ENCODE results near the gene RFX6. TPM values are rescaled to one million over a fixed set of nuclear protein-coding genes. Genes with fewer than 3 reads are reported as not detected.

RFX6 gene
- total and polyA plus RNA-seq, 2 donors (not counting 1 experiment from before 2014, with no cell fraction given): not detected

DNA sequence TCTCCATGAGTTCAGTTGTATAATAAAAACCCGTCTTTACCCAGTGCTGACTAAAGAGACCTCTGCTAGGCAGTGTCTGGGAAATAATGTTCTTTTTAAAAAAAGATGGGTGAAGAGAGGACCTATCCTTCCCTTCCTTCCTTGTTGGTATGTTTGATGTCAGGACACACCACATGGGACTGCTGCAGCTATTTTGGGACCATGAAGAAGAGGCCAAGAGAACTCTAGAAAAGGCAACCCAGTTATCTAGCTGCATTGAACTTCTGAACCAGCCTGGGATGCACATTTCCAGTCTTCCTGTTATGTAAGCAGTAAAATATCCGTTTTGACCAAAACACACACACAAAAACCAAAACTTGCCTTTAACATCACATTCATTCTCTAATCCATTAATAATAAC is 77.3 kb downstream of the RFX6 start:
- no peaks in the 10 kb centered on the region for H3K79me2 ChIP-seq (ENCODE audit: control insufficient read depth, insufficient read depth, low read length)
- no peaks in the 10 kb centered on the region for H3K4me1 ChIP-seq (ENCODE audit: control insufficient read depth in 2 of 2, insufficient read depth in 2 of 2, low read length in 2 of 2)
- H3K36me3 ChIP-seq (replicated peaks in 1 of 2; ENCODE audit: control extremely low read depth in 1 of 2, control insufficient read depth in 1 of 2, extremely low read depth in 1 of 2, insufficient read depth in 2 of 2, low read length in 1 of 2): no peaks in the 10 kb centered on the region
- no peaks in the 10 kb centered on the region for H3K9me3 ChIP-seq (ENCODE audit: control extremely low read depth in 1 of 3, control insufficient read depth in 2 of 3, insufficient read depth in 1 of 3, low read length in 2 of 3)
- intact Hi-C loops (cut with micrococcal nuclease): no loop called here
- no peak overlapping the region for H3K27ac ChIP-seq (ENCODE audit: low read length in 2 of 2)
- ATAC-seq (ENCODE audit: low read depth): no peak
- Mint-ChIP-seq H3K4me3 (no peak overlapping the region), H3K27ac (no peak overlapping the region), H3K27me3 (no peaks in the 10 kb centered on the region), H3K9me3 (ENCODE audit: insufficient read depth) (no peaks in the 10 kb centered on the region), H3K4me1 (no peaks in the 10 kb centered on the region)
- H2AFZ ChIP-seq (ENCODE audit: insufficient read depth, low read depth, low read length, poor library complexity, severe bottlenecking): no peak overlapping the region
- TF ChIP-seq, protein P1, sequence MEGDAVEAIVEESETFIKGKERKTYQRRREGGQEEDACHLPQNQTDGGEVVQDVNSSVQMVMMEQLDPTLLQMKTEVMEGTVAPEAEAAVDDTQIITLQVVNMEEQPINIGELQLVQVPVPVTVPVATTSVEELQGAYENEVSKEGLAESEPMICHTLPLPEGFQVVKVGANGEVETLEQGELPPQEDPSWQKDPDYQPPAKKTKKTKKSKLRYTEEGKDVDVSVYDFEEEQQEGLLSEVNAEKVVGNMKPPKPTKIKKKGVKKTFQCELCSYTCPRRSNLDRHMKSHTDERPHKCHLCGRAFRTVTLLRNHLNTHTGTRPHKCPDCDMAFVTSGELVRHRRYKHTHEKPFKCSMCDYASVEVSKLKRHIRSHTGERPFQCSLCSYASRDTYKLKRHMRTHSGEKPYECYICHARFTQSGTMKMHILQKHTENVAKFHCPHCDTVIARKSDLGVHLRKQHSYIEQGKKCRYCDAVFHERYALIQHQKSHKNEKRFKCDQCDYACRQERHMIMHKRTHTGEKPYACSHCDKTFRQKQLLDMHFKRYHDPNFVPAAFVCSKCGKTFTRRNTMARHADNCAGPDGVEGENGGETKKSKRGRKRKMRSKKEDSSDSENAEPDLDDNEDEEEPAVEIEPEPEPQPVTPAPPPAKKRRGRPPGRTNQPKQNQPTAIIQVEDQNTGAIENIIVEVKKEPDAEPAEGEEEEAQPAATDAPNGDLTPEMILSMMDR (IDR thresholded peaks at IDR 0.05): no peak
- no peak for TF ChIP-seq EZH2 (IDR thresholded peaks at IDR 0.05; ENCODE audit: borderline replicate concordance, insufficient read depth, low read depth, low read length, poor library complexity, severe bottlenecking)
- no peak overlapping the region for H3K4me2 ChIP-seq (replicated peaks; ENCODE audit: low read depth, low read length, poor library complexity, severe bottlenecking)
- no peaks in the 10 kb centered on the region for H3K27me3 ChIP-seq (replicated peaks in 1 of 4; ENCODE audit: control extremely low read depth in 1 of 4, control insufficient read depth in 3 of 4, insufficient read depth in 4 of 4, low read length in 3 of 4)
- H4K20me1 ChIP-seq (ENCODE audit: control insufficient read depth, insufficient read depth, low read length, poor library complexity, severe bottlenecking): no peaks in the 10 kb centered on the region
- WGBS (ENCODE audit: insufficient coverage): 100% methylated on average over 1 of the region's 2 CpGs
- DNase-seq: no peak
- CTCF ChIA-PET: no interaction called here
- H3K9ac ChIP-seq (ENCODE audit: low read length): no peak overlapping the region
- POLR2A ChIA-PET: no interaction called here
- no peak overlapping the region for H3K4me3 ChIP-seq (ENCODE audit: control extremely low read depth in 1 of 5, extremely low read depth in 1 of 5, insufficient read depth in 1 of 5, low read depth in 2 of 5, low read length in 4 of 5)

DNA sequence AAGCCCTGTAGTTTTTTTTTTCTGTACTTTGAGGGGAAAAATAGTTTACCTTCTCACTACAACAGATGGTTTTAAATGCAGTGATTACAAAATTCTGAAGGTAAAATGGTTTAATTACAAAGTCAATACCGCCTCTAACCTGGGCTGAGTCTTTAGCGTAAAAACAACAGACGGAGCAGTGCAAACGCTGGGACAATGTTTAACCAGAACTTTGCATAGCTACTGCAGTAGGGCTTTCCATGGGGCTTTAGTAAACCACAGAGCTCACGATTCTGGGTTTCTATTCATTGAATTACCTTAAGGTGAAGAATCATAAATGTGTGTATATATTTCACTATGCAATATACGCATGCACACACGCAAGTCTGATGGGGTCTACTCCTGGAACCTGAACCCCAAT is 77.9 kb downstream of the RFX6 start:
- Mint-ChIP-seq H3K4me1 (no peaks in the 10 kb centered on the region), H3K9me3 (ENCODE audit: insufficient read depth) (no peaks in the 10 kb centered on the region), H3K4me3 (no peak overlapping the region), H3K27me3 (no peaks in the 10 kb centered on the region), H3K27ac (no peak overlapping the region)
- H3K27me3 ChIP-seq (replicated peaks in 1 of 4; ENCODE audit: control extremely low read depth in 1 of 4, control insufficient read depth in 3 of 4, insufficient read depth in 4 of 4, low read length in 3 of 4): no peaks in the 10 kb centered on the region
- H2AFZ ChIP-seq (ENCODE audit: insufficient read depth, low read depth, low read length, poor library complexity, severe bottlenecking): no peak overlapping the region
- H3K4me1 ChIP-seq (ENCODE audit: control insufficient read depth in 2 of 2, insufficient read depth in 2 of 2, low read length in 2 of 2): no peaks in the 10 kb centered on the region
- intact Hi-C loops (cut with micrococcal nuclease): no loop called here
- ATAC-seq (ENCODE audit: low read depth) (no peak), DNase-seq (no peak)
- no peaks in the 10 kb centered on the region for H3K36me3 ChIP-seq (replicated peaks in 1 of 2; ENCODE audit: control extremely low read depth in 1 of 2, control insufficient read depth in 1 of 2, extremely low read depth in 1 of 2, insufficient read depth in 2 of 2, low read length in 1 of 2)
- H3K9ac ChIP-seq (ENCODE audit: low read length): no peak overlapping the region
- H3K4me2 ChIP-seq (replicated peaks; ENCODE audit: low read depth, low read length, poor library complexity, severe bottlenecking): no peak overlapping the region
- POLR2A ChIA-PET: no interaction called here
- no peaks in the 10 kb centered on the region for H4K20me1 ChIP-seq (ENCODE audit: control insufficient read depth, insufficient read depth, low read length, poor library complexity, severe bottlenecking)
- TF ChIP-seq, protein P1 (IDR thresholded peaks at IDR 0.05): no peak
- TF ChIP-seq EZH2 (IDR thresholded peaks at IDR 0.05; ENCODE audit: borderline replicate concordance, insufficient read depth, low read depth, low read length, poor library complexity, severe bottlenecking): no peak
- no peaks in the 10 kb centered on the region for H3K79me2 ChIP-seq (ENCODE audit: control insufficient read depth, insufficient read depth, low read length)
- no peaks in the 10 kb centered on the region for H3K9me3 ChIP-seq (ENCODE audit: control extremely low read depth in 1 of 3, control insufficient read depth in 2 of 3, insufficient read depth in 1 of 3, low read length in 2 of 3)
- CTCF ChIA-PET: interaction anchor here (0.7 kb wide), 1 partner anchor 47 kb away, joined by 4 read pairs; no protein-coding TSS in a partner anchor
- 100% methylated on average over 2 of the region's 7 CpGs for WGBS (ENCODE audit: insufficient coverage)
- H3K4me3 ChIP-seq (ENCODE audit: control extremely low read depth in 1 of 5, extremely low read depth in 1 of 5, insufficient read depth in 1 of 5, low read depth in 2 of 5, low read length in 4 of 5): no peak overlapping the region
- H3K27ac ChIP-seq (ENCODE audit: low read length in 2 of 2): no peak overlapping the region

Data from B cell (primary cell).